Naive thymus-derived CD8-positive, alpha-beta T cell (primary cell): ENCODE data around the gene LIX1L. TPM values are rescaled to one million over a fixed set of nuclear protein-coding genes. Genes with fewer than 3 reads are reported as not detected.
A peak's percentile ranks its signal among the peaks of the same experiment; 100 is the strongest.
"Not testable (repeated sequence)": the region's sequence is repeated elsewhere in the genome, so short reads cannot be mapped to it uniquely, and the experiment has no call there.

Experiments
- ATAC-seq, 2 donors: fragments of 150-1000 bp; cut with Tn5 transposase in 1 of 2; sonication (Bioruptor Pico), chemical (Tn5 transposase) in 1 of 2; 1 replicate in 1 of 2; 2 replicates in 1 of 2; pipeline ENCODE4 v1.10.0; 2021; ENCODE audit warnings: mild to moderate bottlenecking in 2 of 2, moderate library complexity in 2 of 2
- POLR2A ChIA-PET: fragments of 350-600 bp; sonication (Branson Sonifier 250); formaldehyde crosslinking; loops from one replicate; lab custom pipeline; 2021; ENCODE audit warnings: antibody characterized with exemption; lab: Charles Lee
- DNase-seq, 10 donors: peaks; one replicate each; pipeline versions ENCODE4 v3.0.0 to v3.0.0-alpha.2; 2020 to 2022
- H3K27ac Mint-ChIP-seq, 10 donors: one replicate each; pipeline ENCODE4 v1.8.0; 2020 to 2022; ENCODE audit warnings: mild to moderate bottlenecking in 10 of 10, mixed read lengths in 10 of 10, moderate library complexity in 4 of 10, inconsistent platforms in 1 of 10
- H3K27me3 Mint-ChIP-seq, 5 donors: one replicate each; pipeline ENCODE4 v1.8.0; 2021 to 2022; ENCODE audit warnings: mixed read lengths in 5 of 5
- H3K36me3 Mint-ChIP-seq, 3 donors: one replicate each; pipeline ENCODE4 v1.8.0; 2020 to 2022; ENCODE audit warnings: mixed read lengths in 3 of 3, mild to moderate bottlenecking in 2 of 3, inconsistent platforms in 1 of 3
- H3K4me1 Mint-ChIP-seq, 4 donors: one replicate each; pipeline ENCODE4 v1.8.0; 2021 to 2022; ENCODE audit warnings: mixed read lengths in 4 of 4
- H3K4me3 Mint-ChIP-seq, 10 donors: one replicate each; pipeline ENCODE4 v1.8.0; 2020 to 2022; ENCODE audit warnings: mild to moderate bottlenecking in 10 of 10, mixed read lengths in 10 of 10, moderate library complexity in 6 of 10, inconsistent platforms in 1 of 10
- H3K9me3 Mint-ChIP-seq, 9 donors: one replicate each; pipeline ENCODE4 v1.8.0; 2020 to 2022; ENCODE audit warnings: mixed read lengths in 9 of 9, mild to moderate bottlenecking in 3 of 9, inconsistent platforms in 1 of 9, moderate library complexity in 1 of 9
- polyA plus RNA-seq, 3 donors: library from polyadenylated mRNA; unstranded; fragments of 300-500 nt; fragmentation: Illumina TruSeq; gene quantifications; one replicate each; pipeline ENCODE4 v1.2.3, GENCODE V29; 2021
- total RNA-seq, 8 experiments: library from RNA in 2 of 8; stranded (reverse) in 2 of 8; gene quantifications; one replicate each; pipeline ENCODE4 v1.2.3 and lab custom pipeline; 2021 to 2026

LIX1L gene
- total and polyA plus RNA-seq, 5 experiments from 2014 or later = 26.3 to 59.4 (median 31.7) TPM

- no peaks in the 10 kb centered on the region for H3K9me3 Mint-ChIP-seq
- H3K4me3 Mint-ChIP-seq = no peak overlapping the region
- H3K4me1 Mint-ChIP-seq = peaks cover 24 to 81% (median 73%) of the 10 kb centered on the region in 4 donors
- POLR2A ChIA-PET = interaction anchor here (17.3 kb wide), 1 partner anchor 24 kb away, joined by 288 read pairs; the partner anchor contains the start of gene RBM8A
- no peaks in the 10 kb centered on the region for H3K27me3 Mint-ChIP-seq
- DNase-seq = no peak
- peaks cover 0 to 54% (median 3%) of the 10 kb centered on the region in 3 donors for H3K36me3 Mint-ChIP-seq
- H3K27ac Mint-ChIP-seq = peak overlapping the region in 6 of 10 donors; percentile 10 to 67 (median 28)
- ATAC-seq = no peak
Measured at GRCh38 chr1:145951526-145951925, 6.3 kb downstream of the LIX1L start.

DNA sequence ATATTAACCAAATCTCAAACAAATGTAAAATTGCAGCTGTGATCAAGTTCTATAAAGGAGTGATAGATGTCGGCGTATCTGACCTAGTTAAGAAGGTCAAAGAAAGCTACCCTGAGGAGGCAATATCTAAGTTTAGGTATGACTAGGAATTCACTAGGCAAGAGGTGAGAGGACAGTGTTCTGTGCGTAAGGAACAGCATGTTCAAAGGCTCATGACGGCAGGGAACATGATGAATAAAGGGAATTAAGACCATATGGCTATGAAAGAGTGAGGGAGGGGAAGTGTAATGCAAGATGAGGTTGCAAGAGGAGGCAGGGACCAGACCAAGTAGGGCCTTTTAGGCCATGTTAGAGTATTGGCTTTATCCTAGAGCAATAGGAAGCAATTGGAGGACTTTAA lies 8.6 kb downstream of the LIX1L start:
- POLR2A ChIA-PET = interaction anchor here (0.7 to 1.3 kb wide), 3 partner anchors 9 to 22 kb away, joined by 3 read pairs; partner anchors contain the start of gene RBM8A
- Mint-ChIP-seq H3K27me3 (no peaks in the 10 kb centered on the region), H3K4me3 (no peak overlapping the region), H3K36me3 (peaks cover 0 to 74% (median 3%) of the 10 kb centered on the region in 3 donors), H3K27ac (peak overlapping the region in 9 of 10 donors; percentile 3 to 75 (median 36)), H3K4me1 (peaks cover 14 to 64% (median 54%) of the 10 kb centered on the region in 4 donors), H3K9me3 (no peaks in the 10 kb centered on the region)
- no peak for ATAC-seq
- no peak for DNase-seq

DNA sequence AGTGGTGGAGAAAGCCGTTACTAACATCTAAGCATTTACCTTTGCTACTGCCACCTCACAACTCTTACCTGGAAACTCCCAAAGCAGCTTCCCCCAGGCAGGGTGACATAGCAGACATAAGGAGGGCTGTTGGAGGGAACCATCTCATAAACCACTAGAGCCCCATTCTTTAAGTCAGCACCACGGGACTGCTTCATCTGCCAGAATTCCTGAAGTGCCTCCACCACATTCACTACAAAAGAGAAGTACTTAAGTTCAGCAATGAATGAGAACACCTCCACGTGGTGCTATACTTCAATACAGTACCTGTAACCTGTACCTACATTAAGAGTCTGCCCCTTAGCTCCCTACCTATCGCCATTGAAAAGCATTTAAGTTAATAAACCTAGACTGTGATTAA lies 10.3 kb downstream of the LIX1L start:
- POLR2A ChIA-PET = no interaction called here
- no peaks in the 10 kb centered on the region for H3K9me3 Mint-ChIP-seq
- ATAC-seq (no peak), DNase-seq (no peak)
- no peaks in the 10 kb centered on the region for H3K27me3 Mint-ChIP-seq
- H3K27ac Mint-ChIP-seq = peak overlapping the region in 1 of 10 donors; percentile 29
- no peak overlapping the region for H3K4me3 Mint-ChIP-seq
- H3K4me1 Mint-ChIP-seq = peaks cover 16 to 59% (median 45%) of the 10 kb centered on the region in 4 donors
- H3K36me3 Mint-ChIP-seq = peaks cover 3 to 78% (median 4%) of the 10 kb centered on the region in 3 donors

- DNase-seq = no peak
- H3K27me3 Mint-ChIP-seq = no peaks in the 10 kb centered on the region
- POLR2A ChIA-PET = no interaction called here
- H3K27ac Mint-ChIP-seq = peak overlapping the region in 3 of 10 donors; percentile 16 to 68 (median 65)
- peaks cover 4 to 82% (median 8%) of the 10 kb centered on the region in 3 donors for H3K36me3 Mint-ChIP-seq
- peaks cover 15 to 54% (median 37%) of the 10 kb centered on the region in 4 donors for H3K4me1 Mint-ChIP-seq
- no peak overlapping the region for H3K4me3 Mint-ChIP-seq
- no peak for ATAC-seq
- H3K9me3 Mint-ChIP-seq = no peaks in the 10 kb centered on the region
Measured at GRCh38 chr1:145946477-145946986, 11.3 kb downstream of the LIX1L start.

DNA sequence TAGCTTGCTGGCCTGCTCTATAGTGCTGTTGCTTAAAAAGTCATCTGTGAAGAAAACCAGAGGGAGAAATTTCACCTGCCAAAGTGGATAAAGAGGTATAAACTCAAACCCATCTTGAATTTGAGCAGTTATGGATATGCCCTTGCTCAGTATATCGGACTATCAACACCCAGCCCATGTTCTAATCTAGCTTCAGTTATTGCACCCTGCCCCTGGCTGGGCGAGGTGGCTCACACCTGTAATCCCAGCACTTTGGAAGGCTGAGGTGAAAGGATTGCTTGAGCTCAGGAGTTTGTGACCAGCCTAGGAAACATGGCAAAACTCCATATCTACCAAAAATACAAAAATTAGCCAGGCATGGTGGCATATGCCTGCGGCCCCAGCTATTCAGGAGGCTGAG lies 13.3 kb downstream of the LIX1L start:
- POLR2A ChIA-PET = interaction anchor here (0.6 to 1.1 kb wide), 3 partner anchors 8 to 65 kb away, joined by 3 to 4 read pairs (median 4); no protein-coding TSS in a partner anchor
- Mint-ChIP-seq H3K27me3 (no peaks in the 10 kb centered on the region), H3K27ac (peak overlapping the region in 4 of 10 donors; percentile 14 to 58 (median 46)), H3K4me1 (peaks cover 11 to 36% (median 20%) of the 10 kb centered on the region in 4 donors), H3K4me3 (no peak overlapping the region), H3K36me3 (peaks cover 4 to 86% (median 8%) of the 10 kb centered on the region in 3 donors), H3K9me3 (no peaks in the 10 kb centered on the region)
- no peak for DNase-seq
- ATAC-seq = no peak

DNA sequence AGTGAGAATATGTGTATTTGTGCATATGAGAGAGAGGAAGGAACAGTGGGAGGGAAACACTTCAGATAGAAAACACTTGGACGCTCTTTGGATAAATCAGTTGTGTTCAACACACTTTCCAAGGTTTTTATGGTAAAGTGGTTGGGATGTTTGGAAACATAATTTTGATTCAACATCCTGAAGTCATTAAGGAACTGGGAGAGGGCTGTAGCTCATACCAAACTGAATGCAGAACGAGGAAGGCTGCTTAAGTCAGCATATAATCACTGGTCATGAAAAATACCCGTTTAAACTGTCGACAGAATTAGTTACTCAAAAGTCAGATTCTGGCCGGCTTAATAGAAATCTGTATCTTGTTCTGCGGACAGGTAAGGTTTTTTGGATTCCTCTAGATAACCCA lies 14.9 kb downstream of the LIX1L start:
- H3K9me3 Mint-ChIP-seq = no peaks in the 10 kb centered on the region
- H3K36me3 Mint-ChIP-seq = peaks cover 4 to 86% (median 8%) of the 10 kb centered on the region in 3 donors
- POLR2A ChIA-PET = interaction anchor here (0.7 kb wide), 1 partner anchor 15 kb away, joined by 3 read pairs; the partner anchor contains the start of gene RBM8A
- no peak for ATAC-seq
- H3K27me3 Mint-ChIP-seq = no peaks in the 10 kb centered on the region
- DNase-seq = no peak
- peak overlapping the region in 2 of 10 donors; percentile 8 to 76 for H3K27ac Mint-ChIP-seq
- H3K4me3 Mint-ChIP-seq = no peak overlapping the region
- peaks cover 0 to 23% (median 10%) of the 10 kb centered on the region in 4 donors for H3K4me1 Mint-ChIP-seq

DNA sequence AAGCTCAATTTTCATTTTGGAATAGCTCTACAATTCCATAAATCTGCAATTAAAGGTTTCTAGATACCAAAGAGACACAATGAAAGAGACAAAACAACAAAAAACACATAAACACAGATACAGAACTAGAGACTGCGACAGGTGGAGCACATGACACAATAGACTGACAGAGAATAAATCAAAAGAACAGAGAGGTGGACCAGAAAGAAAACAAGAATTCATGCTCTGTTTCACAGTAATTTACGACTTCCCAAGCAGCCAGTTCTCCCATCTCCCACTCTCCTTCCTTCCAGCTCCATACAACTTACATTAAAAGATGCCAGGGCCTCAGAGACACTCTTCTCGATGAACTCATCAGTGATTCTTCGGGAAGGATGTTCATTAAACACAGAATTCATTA lies 15.4 kb downstream of the LIX1L start:
- H3K4me1 Mint-ChIP-seq = peaks cover 0 to 22% (median 10%) of the 10 kb centered on the region in 4 donors
- H3K4me3 Mint-ChIP-seq = no peak overlapping the region
- no peaks in the 10 kb centered on the region for H3K27me3 Mint-ChIP-seq
- no peak for DNase-seq
- H3K27ac Mint-ChIP-seq = peak overlapping the region in 4 of 10 donors; percentile 8 to 73 (median 18)
- no peak for ATAC-seq
- H3K36me3 Mint-ChIP-seq = peaks cover 4 to 87% (median 8%) of the 10 kb centered on the region in 3 donors
- POLR2A ChIA-PET = interaction anchor here (0.7 kb wide), 1 partner anchor 15 kb away, joined by 3 read pairs; the partner anchor contains the start of gene RBM8A
- no peaks in the 10 kb centered on the region for H3K9me3 Mint-ChIP-seq

DNA sequence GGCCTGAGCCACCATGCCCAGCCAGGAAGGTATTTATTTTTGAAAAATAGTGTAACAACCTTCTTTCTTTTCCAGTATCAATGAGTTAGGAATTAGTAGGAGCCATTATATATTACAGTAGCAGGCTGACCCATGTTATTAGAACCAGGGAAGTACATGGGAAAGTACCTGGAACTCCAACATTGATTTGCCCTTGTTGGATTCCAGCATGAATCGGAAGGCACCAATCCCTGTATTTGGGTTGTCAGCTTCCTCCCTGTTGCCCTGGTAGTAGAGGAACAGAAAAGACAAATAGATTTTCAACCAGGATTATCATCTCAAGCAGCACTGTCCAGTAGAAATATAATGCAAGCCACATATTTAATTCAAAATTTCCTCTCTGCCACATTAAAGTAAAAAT lies 20.4 kb downstream of the LIX1L start:
- H3K36me3 Mint-ChIP-seq = peaks cover 6 to 80% (median 10%) of the 10 kb centered on the region in 3 donors
- no peaks in the 10 kb centered on the region for H3K27me3 Mint-ChIP-seq
- H3K4me3 Mint-ChIP-seq = no peak overlapping the region
- H3K4me1 Mint-ChIP-seq = peaks cover 2 to 16% (median 10%) of the 10 kb centered on the region in 4 donors
- DNase-seq (no peak), ATAC-seq (no peak)
- POLR2A ChIA-PET = interaction anchor here (0.6 to 1.5 kb wide), 3 partner anchors 10 to 45 kb away, joined by 3 to 9 read pairs (median 3); partner anchors contain the start of genes PEX11B and RBM8A
- no peaks in the 10 kb centered on the region for H3K9me3 Mint-ChIP-seq
- H3K27ac Mint-ChIP-seq = peak overlapping the region in 4 of 10 donors; percentile 27 to 51 (median 41)

- Mint-ChIP-seq H3K9me3 (no peaks in the 10 kb centered on the region), H3K27ac (peak overlapping the region in 2 of 10 donors; percentile 28 to 61), H3K27me3 (no peaks in the 10 kb centered on the region), H3K4me3 (no peak overlapping the region), H3K36me3 (peaks cover 3 to 69% (median 10%) of the 10 kb centered on the region in 3 donors), H3K4me1 (peaks cover 4 to 24% (median 18%) of the 10 kb centered on the region in 4 donors)
- DNase-seq (no peak), ATAC-seq (no peak)
- POLR2A ChIA-PET = interaction anchor here (1.1 to 1.5 kb wide), 5 partner anchors 8 to 27 kb away, joined by 3 to 7 read pairs (median 4); partner anchors contain the start of genes LIX1L, PEX11B and RBM8A
Measured at GRCh38 chr1:145936247-145936646, 21.6 kb downstream of the LIX1L start.

- peak overlapping the region in 6 of 10 donors; percentile 3 to 89 (median 46) for H3K27ac Mint-ChIP-seq
Measured at GRCh38 chr1:145935708-145936107, 22.1 kb downstream of the LIX1L start.

GRCh38 chr1:145932522-145933009 lies 25.3 kb downstream of the LIX1L start:
- H3K27me3 Mint-ChIP-seq, ATAC-seq: not testable (repeated sequence)
- peak overlapping the region; percentile 19 to 80 (median 67) for H3K4me3 Mint-ChIP-seq

More at GRCh38 chr1:145935708-145936107, 22.1 kb downstream of the LIX1L start:
- DNase-seq (no peak), ATAC-seq (no peak)
- POLR2A ChIA-PET = interaction anchor here (1.1 to 1.5 kb wide), 4 partner anchors 8 to 28 kb away, joined by 3 to 7 read pairs (median 5); partner anchors contain the start of genes LIX1L and RBM8A
- Mint-ChIP-seq H3K27me3 (no peaks in the 10 kb centered on the region), H3K9me3 (no peaks in the 10 kb centered on the region), H3K4me3 (no peak overlapping the region), H3K36me3 (peaks cover 3 to 68% (median 10%) of the 10 kb centered on the region in 3 donors), H3K4me1 (peaks cover 4 to 24% (median 21%) of the 10 kb centered on the region in 4 donors)

DNA sequence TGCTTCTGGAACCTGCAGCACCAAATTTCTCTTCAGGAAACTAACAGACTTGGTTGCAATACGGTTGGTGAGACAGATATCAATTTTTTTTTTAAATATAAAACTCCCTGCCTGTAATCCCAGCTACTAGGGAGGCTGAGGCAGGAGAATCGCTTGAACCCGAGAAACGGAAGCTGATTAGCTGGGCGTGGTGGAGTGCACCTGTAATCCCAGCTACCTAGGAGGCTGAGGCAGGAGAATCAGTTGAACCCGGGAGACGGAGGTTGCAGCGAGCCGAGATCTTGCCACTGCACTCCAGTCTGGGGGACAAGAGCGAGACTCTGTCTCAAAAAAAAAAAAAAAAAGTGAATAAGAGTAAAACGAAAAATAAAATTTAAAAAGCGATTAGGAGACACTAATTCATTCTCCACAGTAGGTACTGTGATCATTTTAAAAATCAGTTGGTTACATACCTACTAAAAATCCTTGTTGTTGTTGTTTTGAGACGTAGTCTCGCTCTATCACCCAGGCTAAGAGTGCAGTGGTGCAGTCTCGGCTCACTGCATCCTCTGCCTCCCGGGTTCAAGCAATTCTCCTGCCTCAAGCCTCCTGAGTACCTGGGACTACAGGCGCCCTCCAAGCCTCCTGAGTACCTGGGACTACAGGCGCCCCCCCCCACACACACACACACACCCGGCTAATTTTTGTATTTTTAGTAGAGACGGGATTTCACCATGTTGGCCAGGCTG lies 29.7 kb downstream of the LIX1L start:
- ATAC-seq (no peak), DNase-seq (no peak)
- Mint-ChIP-seq H3K9me3 (no peaks in the 10 kb centered on the region), H3K4me1 (peaks cover 7 to 26% (median 24%) of the 10 kb centered on the region in 4 donors), H3K27ac (peak overlapping the region in 2 of 10 donors; percentile 91 to 94), H3K4me3 (peak overlapping the region in 6 of 10 donors; percentile 38 to 87 (median 66)), H3K36me3 (peaks cover 0 to 9% (median 5%) of the 10 kb centered on the region in 3 donors), H3K27me3 (no peaks in the 10 kb centered on the region)
- POLR2A ChIA-PET = interaction anchor here (0.7 to 3.9 kb wide), 34 partner anchors 8 to 124 kb away, joined by 3 to 288 read pairs (median 7); partner anchors contain the start of genes ANKRD34A, ITGA10, LIX1L and NUDT17

More at GRCh38 chr1:145932522-145933009, 25.3 kb downstream of the LIX1L start:
- peak overlapping the region; percentile 71 to 95 (median 93) for H3K27ac Mint-ChIP-seq
- peak in 3 of 10 donors; percentile 29 to 48 (median 29) for DNase-seq
- POLR2A ChIA-PET = interaction anchor here (0.6 to 2.6 kb wide), 6 partner anchors 13 to 57 kb away, joined by 4 to 13 read pairs (median 5); partner anchors contain the start of genes ANKRD34A, LIX1L, PEX11B and POLR3GL
- H3K36me3 Mint-ChIP-seq = peaks cover 3 to 43% (median 10%) of the 10 kb centered on the region in 3 donors
- not testable (repeated sequence) for H3K9me3 Mint-ChIP-seq
- peaks cover 7 to 30% (median 30%) of the 10 kb centered on the region in 4 donors for H3K4me1 Mint-ChIP-seq
